Neuronal stem cell (in vitro differentiated cells): ENCODE results near the gene ADISSP.
A peak's percentile ranks its signal among the peaks of the same experiment; 100 is the strongest.

Experiments used
- DNase-seq: peaks from one replicate; pipeline ENCODE4 v3.0.0-alpha.2; 2013; ENCODE audit warnings: low spot score
- H2AFZ ChIP-seq: one replicate; pipeline ENCODE4 v1.6.1; 2013; ENCODE audit warnings: mild to moderate bottlenecking, low read length, inconsistent platforms
- H2AK5ac ChIP-seq: 2 replicates; pipeline ENCODE4 v1.6.1; 2013; ENCODE audit warnings: low read depth, mild to moderate bottlenecking, inconsistent platforms, low read length, moderate library complexity, mixed read lengths
- H2BK120ac ChIP-seq: 2 replicates; pipeline ENCODE4 v1.6.1; 2013; ENCODE audit warnings: low read depth, mild to moderate bottlenecking, inconsistent platforms, low read length, moderate library complexity, mixed read lengths
- H2BK12ac ChIP-seq: one replicate; pipeline ENCODE4 v1.6.1; 2013; ENCODE audit warnings: low read length, inconsistent platforms
- H2BK15ac ChIP-seq: 2 replicates; pipeline ENCODE4 v1.6.1; 2013; ENCODE audit warnings: mild to moderate bottlenecking, low read length, inconsistent platforms, mixed read lengths
- H2BK5ac ChIP-seq: one replicate; pipeline ENCODE4 v1.6.1; 2013; ENCODE audit warnings: inconsistent platforms, mild to moderate bottlenecking, low read length, moderate library complexity
- H3K14ac ChIP-seq: one replicate; pipeline ENCODE4 v1.6.1; 2013; ENCODE audit warnings: low read length, inconsistent platforms
- H3K18ac ChIP-seq: 2 replicates; pipeline ENCODE4 v1.6.1; 2013; ENCODE audit warnings: low read length, inconsistent platforms
- H3K23ac ChIP-seq: 2 replicates; pipeline ENCODE4 v1.6.1; 2013; ENCODE audit warnings: low read depth, mild to moderate bottlenecking, mixed read lengths, low read length, inconsistent platforms; ENCODE audit not compliant: poor library complexity
- H3K27ac ChIP-seq: replicated peaks from 3 replicates; pipeline ENCODE4 v1.5.1; 2013; ENCODE audit warnings: low read length, inconsistent platforms
- H3K27me3 ChIP-seq, 3 experiments: 2 replicates each; pipeline ENCODE4 v1.6.1; 2013; ENCODE audit warnings: low read length in 3 of 3, mild to moderate bottlenecking in 2 of 3, inconsistent platforms in 1 of 3, low read depth in 1 of 3, mixed read lengths in 1 of 3, moderate library complexity in 1 of 3; ENCODE audit not compliant: control insufficient read depth in 3 of 3, insufficient read depth in 3 of 3
- H3K36me3 ChIP-seq, 2 donors: replicated peaks in 1 of 2; 2 replicates each; pipeline ENCODE4 v1.6.1; 2013; ENCODE audit warnings: low read length in 2 of 2; ENCODE audit not compliant: control insufficient read depth in 2 of 2, insufficient read depth in 2 of 2
- H3K4ac ChIP-seq: 2 replicates; pipeline ENCODE4 v1.6.1; 2013; ENCODE audit warnings: inconsistent platforms, mild to moderate bottlenecking, low read length, moderate library complexity
- H3K4me1 ChIP-seq, 2 donors: 1 replicate in 1 of 2; 2 replicates in 1 of 2; pipeline ENCODE4 v1.6.1; 2013; ENCODE audit warnings: low read length in 2 of 2, low read depth in 1 of 2; ENCODE audit not compliant: control insufficient read depth in 2 of 2, insufficient read depth in 1 of 2
- H3K4me2 ChIP-seq: one replicate; pipeline ENCODE4 v1.6.1; 2013; ENCODE audit warnings: mild to moderate bottlenecking, low read length, inconsistent platforms; ENCODE audit not compliant: insufficient read depth, poor library complexity, severe bottlenecking
- H3K4me3 ChIP-seq, 2 donors: 2 replicates each; pipeline ENCODE4 v1.5.1; 2013; ENCODE audit warnings: low read length in 2 of 2, mild to moderate bottlenecking in 2 of 2, inconsistent platforms in 1 of 2, moderate library complexity in 1 of 2
- H3K79me1 ChIP-seq: one replicate; pipeline ENCODE4 v1.6.1; 2013; ENCODE audit warnings: low read depth, mild to moderate bottlenecking, inconsistent platforms, low read length, moderate library complexity
- H3K9ac ChIP-seq: one replicate; pipeline ENCODE4 v1.6.1; 2013; ENCODE audit warnings: mild to moderate bottlenecking, low read depth, low read length, inconsistent platforms; ENCODE audit not compliant: poor library complexity
- H3K9me3 ChIP-seq, 2 donors: replicated peaks in 1 of 2; 2 replicates each; pipeline versions ENCODE3 to v1.6.1; 2013; ENCODE audit warnings: low read length in 2 of 2, mild to moderate bottlenecking in 2 of 2, inconsistent platforms in 1 of 2, low read depth in 1 of 2, mixed read lengths in 1 of 2, moderate library complexity in 1 of 2; ENCODE audit not compliant: control insufficient read depth in 2 of 2, insufficient read depth in 1 of 2
- H4K8ac ChIP-seq: one replicate; pipeline ENCODE4 v1.6.1; 2013; ENCODE audit warnings: low read depth, mild to moderate bottlenecking, inconsistent platforms, low read length, moderate library complexity
- H4K91ac ChIP-seq: one replicate; pipeline ENCODE4 v1.6.1; 2013; ENCODE audit warnings: low read length, low read depth, mild to moderate bottlenecking, inconsistent platforms; ENCODE audit not compliant: poor library complexity
- WGBS, 2 donors: extraction: QIAGEN DNeasy Blood & Tissue Kit; methylation state at CpG; one replicate each; pipeline ENCODE4 v1.1.7; 2013; ENCODE audit warnings: missing lambda C conversion rate in 2 of 2, mixed read lengths in 1 of 2; ENCODE audit not compliant: insufficient read length in 2 of 2, insufficient replicate concordance in 1 of 2; ENCODE audit errors: extremely low coverage in 2 of 2; 5-methylcytosine and 5-hydroxymethylcytosine counted together

Gene ADISSP

GRCh38 chr20:3728876-3729275 lies 38.7 kb downstream of the ADISSP start:
- Histone ChIP-seq H3K4me2 (no peak overlapping the region), H3K9me3 (no peaks in the 10 kb centered on the region), H2BK12ac (peak overlapping the region; percentile 18), H3K4me1 (peaks cover 4 to 11% of the 10 kb centered on the region in 2 donors), H3K23ac (no peak overlapping the region), H2BK120ac (peak overlapping the region; percentile 47), H3K14ac (no peak overlapping the region), H3K18ac (peak overlapping the region; percentile 19), H3K4me3 (no peak overlapping the region), H4K91ac (no peak overlapping the region), H2BK5ac (no peak overlapping the region), H3K27me3 (peaks cover 0 to 50% (median 14%) of the 10 kb centered on the region in 3 experiments), H4K8ac (no peak overlapping the region), H2BK15ac (no peak overlapping the region), H3K36me3 (no peaks in the 10 kb centered on the region), H3K27ac (no peak overlapping the region), H3K79me1 (no peaks in the 10 kb centered on the region), H2AK5ac (peak overlapping the region; percentile 74), H3K4ac (no peak overlapping the region), H3K9ac (no peak overlapping the region), H2AFZ (no peak overlapping the region)
- no peak for DNase-seq
- WGBS, 2 donors, result no CpG with 5 or more reads among the region's 3 CpGs

GRCh38 chr20:3728354-3728753 lies 39.2 kb downstream of the ADISSP start:
- peak overlapping the region; percentile 18 for H2BK12ac ChIP-seq
- H3K4me3 ChIP-seq, result no peak overlapping the region
- no peak overlapping the region for H2BK15ac ChIP-seq
- WGBS, 2 donors, result no CpG with 5 or more reads among the region's 5 CpGs
- H3K4me1 ChIP-seq, result peaks cover 4 to 11% of the 10 kb centered on the region in 2 donors
- no peak overlapping the region for H3K27ac ChIP-seq
- H3K4ac ChIP-seq, result no peak overlapping the region
- H3K4me2 ChIP-seq, result no peak overlapping the region
- H3K9me3 ChIP-seq, result no peaks in the 10 kb centered on the region
- H3K23ac ChIP-seq, result peak overlapping the region; percentile 18
- no peak overlapping the region for H4K8ac ChIP-seq
- peak overlapping the region; percentile 79 for H3K14ac ChIP-seq
- no peaks in the 10 kb centered on the region for H3K36me3 ChIP-seq
- DNase-seq, result no peak
- peaks cover 0 to 45% (median 11%) of the 10 kb centered on the region in 3 experiments for H3K27me3 ChIP-seq
- H2BK5ac ChIP-seq, result no peak overlapping the region
- no peak overlapping the region for H2AFZ ChIP-seq
- peak overlapping the region; percentile 47 for H2BK120ac ChIP-seq
- H3K79me1 ChIP-seq, result no peaks in the 10 kb centered on the region
- no peak overlapping the region for H3K9ac ChIP-seq
- H2AK5ac ChIP-seq, result peak overlapping the region; percentile 74
- no peak overlapping the region for H4K91ac ChIP-seq
- no peak overlapping the region for H3K18ac ChIP-seq

- no peak overlapping the region for H3K23ac ChIP-seq
- H3K4ac ChIP-seq, result no peak overlapping the region
- no peak overlapping the region for H4K8ac ChIP-seq
- no peak overlapping the region for H3K4me2 ChIP-seq
- no peak overlapping the region for H3K18ac ChIP-seq
- DNase-seq, result no peak
- no peaks in the 10 kb centered on the region for H3K79me1 ChIP-seq
- no peaks in the 10 kb centered on the region for H3K36me3 ChIP-seq
- H3K27ac ChIP-seq, result no peak overlapping the region
- H2AFZ ChIP-seq, result peak overlapping the region; percentile 61
- H3K4me1 ChIP-seq, result peaks cover 4 to 10% of the 10 kb centered on the region in 2 donors
- no peaks in the 10 kb centered on the region for H3K9me3 ChIP-seq
- WGBS, 2 donors, result no CpG with 5 or more reads among the region's 11 CpGs
- H2BK120ac ChIP-seq, result no peak overlapping the region
- no peak overlapping the region for H3K9ac ChIP-seq
- no peak overlapping the region for H3K14ac ChIP-seq
- H3K27me3 ChIP-seq, result peaks cover 0 to 38% (median 4%) of the 10 kb centered on the region in 3 experiments
- no peak overlapping the region for H2BK5ac ChIP-seq
- H4K91ac ChIP-seq, result no peak overlapping the region
- H3K4me3 ChIP-seq, result no peak overlapping the region
- H2BK12ac ChIP-seq, result no peak overlapping the region
- no peak overlapping the region for H2AK5ac ChIP-seq
- no peak overlapping the region for H2BK15ac ChIP-seq
Measured at GRCh38 chr20:3727401-3728021, 40.0 kb downstream of the ADISSP start.

GRCh38 chr20:3724356-3724755 lies 43.2 kb downstream of the ADISSP start:
- no peak for DNase-seq
- no peak overlapping the region for H4K91ac ChIP-seq
- H3K27ac ChIP-seq, result no peak overlapping the region
- no CpG with 5 or more reads among the region's 4 CpGs for WGBS, 2 donors
- no peak overlapping the region for H2BK120ac ChIP-seq
- H3K9me3 ChIP-seq, result peaks cover 0 to 1% of the 10 kb centered on the region in 2 donors
- no peak overlapping the region for H3K23ac ChIP-seq
- H3K27me3 ChIP-seq, result peaks cover 0 to 15% (median 2%) of the 10 kb centered on the region in 3 experiments
- peaks cover 0 to 5% of the 10 kb centered on the region in 2 donors for H3K4me1 ChIP-seq
- no peak overlapping the region for H3K14ac ChIP-seq
- no peak overlapping the region for H3K9ac ChIP-seq
- no peaks in the 10 kb centered on the region for H3K79me1 ChIP-seq
- H3K36me3 ChIP-seq, result no peaks in the 10 kb centered on the region
- H2BK12ac ChIP-seq, result no peak overlapping the region
- no peak overlapping the region for H2BK15ac ChIP-seq
- H4K8ac ChIP-seq, result no peak overlapping the region
- no peak overlapping the region for H2AFZ ChIP-seq
- H2BK5ac ChIP-seq, result no peak overlapping the region
- H3K4ac ChIP-seq, result no peak overlapping the region
- no peak overlapping the region for H3K4me3 ChIP-seq
- no peak overlapping the region for H2AK5ac ChIP-seq
- no peak overlapping the region for H3K4me2 ChIP-seq
- no peak overlapping the region for H3K18ac ChIP-seq
